ENCODE results near the gene TSKS. TPM values are rescaled to one million over a fixed set of nuclear protein-coding genes. Genes with fewer than 3 reads are reported as not detected.
A peak's percentile ranks its signal among the peaks of the same experiment; 100 is the strongest.

TSKS gene
- total and polyA plus RNA-seq, 2 of the 13 experiments (the other 11 are each of a cell fraction or from before 2014, with no cell fraction given), result 0.03 TPM; not detected in 1

DNA sequence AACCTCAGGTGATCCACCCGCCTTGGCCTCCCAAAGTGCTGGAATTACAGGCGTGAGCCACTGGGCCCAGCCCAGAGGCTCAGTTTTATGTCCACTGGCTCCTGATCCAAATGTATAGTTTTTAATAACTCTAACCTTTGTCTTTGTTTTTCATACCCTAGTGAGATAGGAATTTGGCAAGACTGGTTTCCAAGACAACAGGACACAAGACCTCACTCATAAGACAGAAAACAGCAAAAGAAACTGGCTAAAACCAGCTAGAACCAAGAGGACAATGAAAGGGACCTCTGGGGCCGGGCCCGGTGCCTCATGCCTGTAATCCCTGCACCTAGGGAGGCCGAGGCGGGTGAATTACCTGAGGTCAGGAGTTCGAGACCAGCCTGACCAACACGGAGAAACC, 44.6 kb downstream of the TSKS start:
- FAIRE-seq, result no peak
- POLR2A ChIA-PET, result interaction anchor here (1.5 kb wide), 1 partner anchor 132 kb away, joined by 6 read pairs; the partner anchor contains the start of gene PTOV1
- Histone ChIP-seq H3K27ac (ENCODE audit: extremely low read length, insufficient read depth, low read length) (no peak overlapping the region), H3K9ac (ENCODE audit: insufficient read depth, low read depth, low read length) (no peak overlapping the region), H3K79me2 (ENCODE audit: insufficient read depth, low read length) (no peaks in the 10 kb centered on the region), H3K4me2 (ENCODE audit: low read depth, low read length) (peak overlapping the region; percentile 70; the same call in 1 of the 2 replicates), H3K27me3 (ENCODE audit: control insufficient read depth in 1 of 2, insufficient read depth in 2 of 2, low read length in 2 of 2) (no peaks in the 10 kb centered on the region), H3K36me3 (replicated peaks in 1 of 2; ENCODE audit: control insufficient read depth in 1 of 2, insufficient read depth in 2 of 2, low read length in 2 of 2) (no peaks in the 10 kb centered on the region), H4K20me1 (ENCODE audit: insufficient read depth, low read length) (no peaks in the 10 kb centered on the region), H2AFZ (ENCODE audit: low read length) (no peak overlapping the region), H3K4me1 (ENCODE audit: insufficient read depth, low read length) (peaks cover 8% of the 10 kb centered on the region; the same call in 1 of the 2 replicates), H3K4me3 (replicated peaks in 1 of 3; ENCODE audit: insufficient read depth in 1 of 3, low read depth in 2 of 3, low read length in 3 of 3) (no peak overlapping the region), H3K9me3 (ENCODE audit: low read length) (no peaks in the 10 kb centered on the region)
- TF ChIP-seq TBL1XR1 (IDR thresholded peaks at IDR 0.05; ENCODE audit: borderline replicate concordance, low read length, partially characterized antibody) (no peak), ZNF589 (CRISPR knock-in tag; conservative IDR thresholded peaks at IDR 0.05) (no peak), RFX3 (CRISPR knock-in tag; IDR thresholded peaks at IDR 0.05) (no peak), CAMTA2 (CRISPR knock-in tag; IDR thresholded peaks at IDR 0.05; ENCODE audit: borderline replicate concordance) (no peak), FOSL2 (CRISPR knock-in tag; IDR thresholded peaks at IDR 0.05) (no peak), ZFP82 (CRISPR knock-in tag; IDR thresholded peaks at IDR 0.05; ENCODE audit: borderline replicate concordance) (no peak), ZNF550 (CRISPR knock-in tag; IDR thresholded peaks at IDR 0.05; ENCODE audit: borderline replicate concordance) (no peak), ZNF879 (CRISPR knock-in tag; IDR thresholded peaks at IDR 0.05) (no peak), FOXO1 (CRISPR knock-in tag; IDR thresholded peaks at IDR 0.05) (no peak), RNF2 (conservative IDR thresholded peaks at IDR 0.05; ENCODE audit: low read depth) (no peak), ZFP36L1 (CRISPR knock-in tag; IDR thresholded peaks at IDR 0.05) (no peak), ZNF20 (CRISPR knock-in tag; IDR thresholded peaks at IDR 0.05) (no peak), REL (CRISPR knock-in tag; conservative IDR thresholded peaks at IDR 0.05) (no peak), SOX6 (IDR thresholded peaks at IDR 0.05) (no peak), SOX6 (CRISPR knock-in tag; IDR thresholded peaks at IDR 0.05) (no peak)
- TF ChIP-seq, protein P1, sequence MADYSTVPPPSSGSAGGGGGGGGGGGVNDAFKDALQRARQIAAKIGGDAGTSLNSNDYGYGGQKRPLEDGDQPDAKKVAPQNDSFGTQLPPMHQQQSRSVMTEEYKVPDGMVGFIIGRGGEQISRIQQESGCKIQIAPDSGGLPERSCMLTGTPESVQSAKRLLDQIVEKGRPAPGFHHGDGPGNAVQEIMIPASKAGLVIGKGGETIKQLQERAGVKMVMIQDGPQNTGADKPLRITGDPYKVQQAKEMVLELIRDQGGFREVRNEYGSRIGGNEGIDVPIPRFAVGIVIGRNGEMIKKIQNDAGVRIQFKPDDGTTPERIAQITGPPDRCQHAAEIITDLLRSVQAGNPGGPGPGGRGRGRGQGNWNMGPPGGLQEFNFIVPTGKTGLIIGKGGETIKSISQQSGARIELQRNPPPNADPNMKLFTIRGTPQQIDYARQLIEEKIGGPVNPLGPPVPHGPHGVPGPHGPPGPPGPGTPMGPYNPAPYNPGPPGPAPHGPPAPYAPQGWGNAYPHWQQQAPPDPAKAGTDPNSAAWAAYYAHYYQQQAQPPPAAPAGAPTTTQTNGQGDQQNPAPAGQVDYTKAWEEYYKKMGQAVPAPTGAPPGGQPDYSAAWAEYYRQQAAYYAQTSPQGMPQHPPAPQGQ (CRISPR knock-in tag; IDR thresholded peaks at IDR 0.05; ENCODE audit: borderline replicate concordance), result no peak
- TF ChIP-seq, protein P2, sequence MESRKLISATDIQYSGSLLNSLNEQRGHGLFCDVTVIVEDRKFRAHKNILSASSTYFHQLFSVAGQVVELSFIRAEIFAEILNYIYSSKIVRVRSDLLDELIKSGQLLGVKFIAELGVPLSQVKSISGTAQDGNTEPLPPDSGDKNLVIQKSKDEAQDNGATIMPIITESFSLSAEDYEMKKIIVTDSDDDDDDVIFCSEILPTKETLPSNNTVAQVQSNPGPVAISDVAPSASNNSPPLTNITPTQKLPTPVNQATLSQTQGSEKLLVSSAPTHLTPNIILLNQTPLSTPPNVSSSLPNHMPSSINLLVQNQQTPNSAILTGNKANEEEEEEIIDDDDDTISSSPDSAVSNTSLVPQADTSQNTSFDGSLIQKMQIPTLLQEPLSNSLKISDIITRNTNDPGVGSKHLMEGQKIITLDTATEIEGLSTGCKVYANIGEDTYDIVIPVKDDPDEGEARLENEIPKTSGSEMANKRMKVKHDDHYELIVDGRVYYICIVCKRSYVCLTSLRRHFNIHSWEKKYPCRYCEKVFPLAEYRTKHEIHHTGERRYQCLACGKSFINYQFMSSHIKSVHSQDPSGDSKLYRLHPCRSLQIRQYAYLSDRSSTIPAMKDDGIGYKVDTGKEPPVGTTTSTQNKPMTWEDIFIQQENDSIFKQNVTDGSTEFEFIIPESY (CRISPR knock-in tag; IDR thresholded peaks at IDR 0.05), result no peak
- TF ChIP-seq, protein P3, sequence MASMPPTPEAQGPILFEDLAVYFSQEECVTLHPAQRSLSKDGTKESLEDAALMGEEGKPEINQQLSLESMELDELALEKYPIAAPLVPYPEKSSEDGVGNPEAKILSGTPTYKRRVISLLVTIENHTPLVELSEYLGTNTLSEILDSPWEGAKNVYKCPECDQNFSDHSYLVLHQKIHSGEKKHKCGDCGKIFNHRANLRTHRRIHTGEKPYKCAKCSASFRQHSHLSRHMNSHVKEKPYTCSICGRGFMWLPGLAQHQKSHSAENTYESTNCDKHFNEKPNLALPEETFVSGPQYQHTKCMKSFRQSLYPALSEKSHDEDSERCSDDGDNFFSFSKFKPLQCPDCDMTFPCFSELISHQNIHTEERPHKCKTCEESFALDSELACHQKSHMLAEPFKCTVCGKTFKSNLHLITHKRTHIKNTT (CRISPR knock-in tag; IDR thresholded peaks at IDR 0.05), result no peak
- TF ChIP-seq, protein P4, sequence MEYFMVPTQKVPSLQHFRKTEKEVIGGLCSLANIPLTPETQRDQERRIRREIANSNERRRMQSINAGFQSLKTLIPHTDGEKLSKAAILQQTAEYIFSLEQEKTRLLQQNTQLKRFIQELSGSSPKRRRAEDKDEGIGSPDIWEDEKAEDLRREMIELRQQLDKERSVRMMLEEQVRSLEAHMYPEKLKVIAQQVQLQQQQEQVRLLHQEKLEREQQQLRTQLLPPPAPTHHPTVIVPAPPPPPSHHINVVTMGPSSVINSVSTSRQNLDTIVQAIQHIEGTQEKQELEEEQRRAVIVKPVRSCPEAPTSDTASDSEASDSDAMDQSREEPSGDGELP (IDR thresholded peaks at IDR 0.05; ENCODE audit: borderline replicate concordance, low read depth), result no peak
- no peak for ATAC-seq
- no TSS peak for BruUV-seq (replicated peaks)
- WGBS (ENCODE audit: low lambda C conversion rate), result 95% methylated on average over 7 of the region's 8 CpGs
- CTCF ChIA-PET (ENCODE audit: low intra/inter-chr PET ratio, low total read pairs), result no interaction called here
- intact Hi-C loops (cut with micrococcal nuclease; ENCODE audit: unreplicated experiment) (no loop called here), in situ Hi-C loops (cut with HindIII; ENCODE audit: extremely low pct_ligation_motif_present, low pct_unique_long_range_greater_than_20kb) (no loop called here)
- DNase-seq (ENCODE audit: low spot score), result no peak
